Prostate gland (tissue), 2 donors: ENCODE data around the gene CELF3. TPM values are rescaled to one million over a fixed set of nuclear protein-coding genes. Genes with fewer than 3 reads are reported as not detected.
A peak's percentile ranks its signal among the peaks of the same experiment; 100 is the strongest.

Experiments used
- DNase-seq: peaks from one replicate; pipeline ENCODE4 v3.0.0-alpha.2; 2019; ENCODE audit warnings: low spot score
- H3K27ac ChIP-seq, 2 donors: fragments of 200-600 bp; sonication (generic); 2 replicates each; pipeline ENCODE4 v1.5.1; 2017 to 2019
- H3K27me3 ChIP-seq: fragments of 200-600 bp; sonication (generic); replicated peaks from 2 replicates; pipeline ENCODE4 v1.5.1; 2019; ENCODE audit not compliant: insufficient read depth
- H3K36me3 ChIP-seq, 2 donors: fragments of 200-600 bp; sonication (generic); 1 replicate in 1 of 2; 2 replicates in 1 of 2; pipeline versions ENCODE4 v1.5.1 to v1.8.1; 2017 to 2019
- H3K4me1 ChIP-seq: fragments of 200-600 bp; sonication (generic); replicated peaks from 2 replicates; pipeline ENCODE4 v1.5.1; 2019
- H3K4me3 ChIP-seq, 2 donors: fragments of 200-600 bp; sonication (generic); 2 replicates each; pipeline ENCODE4 v1.5.1; 2017 to 2019
- H3K9me3 ChIP-seq: fragments of 200-600 bp; sonication (generic); 2 replicates; pipeline ENCODE4 v1.5.1; 2017
- POLR2A ChIP-seq: fragments of 450-650 bp; IDR thresholded peaks from one replicate; pipeline ENCODE4 v1.6.1; 2016; ENCODE audit warnings: antibody characterized with exemption, mild to moderate bottlenecking
- POLR2AphosphoS5 ChIP-seq: sonication (generic); formaldehyde crosslinking; IDR thresholded peaks from one replicate; pipeline ENCODE4 v1.6.1; 2017; ENCODE audit warnings: antibody characterized with exemption
- WGBS: methylation state at CpG from one replicate; pipeline ENCODE4 v1.1.5; 2018; 5-methylcytosine and 5-hydroxymethylcytosine counted together
- intact Hi-C: fragments of 100-400 bp; cut with DNase I; formaldehyde crosslinking; loops from one replicate; pipeline ENCODE4 v1.14.2; 2022
- total RNA-seq, 2 donors: library from RNA; depleted of rRNA; stranded (reverse); fragments of >200 nt; gene quantifications; one replicate each; pipeline ENCODE4 v1.1.0, GENCODE V29; 2016
- TF ChIP-seq, protein P1 (sequence below), 4 experiments: fragments of 200-600 bp in 2 of 4; fragments of 450-650 bp in 2 of 4; sonication (generic) in 2 of 4; IDR thresholded peaks; 1 replicate in 3 of 4; 2 replicates in 1 of 4; pipeline ENCODE4 v1.5.1; 2016 to 2019; ENCODE audit warnings: antibody characterized with exemption in 4 of 4, mild to moderate bottlenecking in 2 of 4, moderate library complexity in 2 of 4

The CELF3 gene
- total RNA-seq, 2 donors from 2014 or later = 0.34 TPM; not detected in 1

DNA sequence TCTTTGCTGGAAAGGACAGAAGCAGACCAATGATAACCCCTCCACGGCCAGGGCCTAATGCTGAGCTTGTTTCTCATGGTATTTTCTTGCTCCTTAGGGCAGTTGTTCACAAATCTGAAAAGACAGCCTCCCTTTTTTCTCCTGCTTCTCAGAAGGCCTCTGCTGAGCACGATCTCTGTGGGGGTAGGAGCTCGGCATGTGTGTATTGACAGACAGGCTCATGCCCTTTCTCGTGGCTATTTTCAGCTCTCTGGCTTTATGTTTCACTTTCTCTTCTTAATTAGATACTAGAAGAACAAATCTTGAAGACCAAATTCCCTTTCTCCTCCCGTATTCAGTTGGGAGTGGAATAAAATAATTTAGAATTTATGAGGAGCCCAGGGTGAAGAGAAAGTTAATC, 4.0 kb upstream of the CELF3 start:
- peak overlapping the region; percentile 19 to 33 for H3K4me3 ChIP-seq
- intact Hi-C loops = loop anchor here (5.0 kb wide), 2 partner anchors 113 to 178 kb away; partner anchors contain the start of gene TUFT1
- DNase-seq = no peak
- H3K27me3 ChIP-seq = no peaks in the 10 kb centered on the region
- TF ChIP-seq, protein P1, sequence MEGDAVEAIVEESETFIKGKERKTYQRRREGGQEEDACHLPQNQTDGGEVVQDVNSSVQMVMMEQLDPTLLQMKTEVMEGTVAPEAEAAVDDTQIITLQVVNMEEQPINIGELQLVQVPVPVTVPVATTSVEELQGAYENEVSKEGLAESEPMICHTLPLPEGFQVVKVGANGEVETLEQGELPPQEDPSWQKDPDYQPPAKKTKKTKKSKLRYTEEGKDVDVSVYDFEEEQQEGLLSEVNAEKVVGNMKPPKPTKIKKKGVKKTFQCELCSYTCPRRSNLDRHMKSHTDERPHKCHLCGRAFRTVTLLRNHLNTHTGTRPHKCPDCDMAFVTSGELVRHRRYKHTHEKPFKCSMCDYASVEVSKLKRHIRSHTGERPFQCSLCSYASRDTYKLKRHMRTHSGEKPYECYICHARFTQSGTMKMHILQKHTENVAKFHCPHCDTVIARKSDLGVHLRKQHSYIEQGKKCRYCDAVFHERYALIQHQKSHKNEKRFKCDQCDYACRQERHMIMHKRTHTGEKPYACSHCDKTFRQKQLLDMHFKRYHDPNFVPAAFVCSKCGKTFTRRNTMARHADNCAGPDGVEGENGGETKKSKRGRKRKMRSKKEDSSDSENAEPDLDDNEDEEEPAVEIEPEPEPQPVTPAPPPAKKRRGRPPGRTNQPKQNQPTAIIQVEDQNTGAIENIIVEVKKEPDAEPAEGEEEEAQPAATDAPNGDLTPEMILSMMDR (IDR thresholded peaks at IDR 0.05) = no peak
- TF ChIP-seq POLR2AphosphoS5 (no peak), POLR2A (no peak)
- H3K36me3 ChIP-seq = no peaks in the 10 kb centered on the region
- H3K9me3 ChIP-seq = no peaks in the 10 kb centered on the region
- whole genome bisulfite sequencing = 36% methylated on average over 5 of the region's 5 CpGs
- peak overlapping the region; percentile 53 to 65 for H3K27ac ChIP-seq
- H3K4me1 ChIP-seq = no peaks in the 10 kb centered on the region

DNA sequence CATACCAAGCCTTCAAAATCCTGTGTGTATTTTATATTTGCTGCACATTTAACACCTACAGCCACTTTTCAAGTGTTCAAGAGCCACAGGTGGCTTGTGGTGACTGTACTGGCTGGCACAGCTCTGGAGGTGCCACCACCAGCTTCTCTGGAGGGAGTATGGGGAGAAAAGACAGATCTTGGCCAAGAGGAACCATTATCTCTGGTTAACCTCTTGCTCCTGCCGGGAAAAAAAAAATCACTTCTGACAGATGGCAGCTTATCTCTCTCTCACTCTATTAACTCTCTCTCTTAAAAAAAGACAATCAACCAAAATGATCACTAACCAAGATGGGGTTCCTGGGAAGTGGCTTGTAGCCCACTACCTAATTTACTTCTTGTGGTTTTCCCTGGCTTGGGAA, 3.5 kb upstream of the CELF3 start:
- no peaks in the 10 kb centered on the region for H3K9me3 ChIP-seq
- no peak overlapping the region for H3K4me3 ChIP-seq
- H3K36me3 ChIP-seq = no peaks in the 10 kb centered on the region
- intact Hi-C loops = loop anchor here (5.0 kb wide), 2 partner anchors 113 to 178 kb away; partner anchors contain the start of gene TUFT1
- no peaks in the 10 kb centered on the region for H3K4me1 ChIP-seq
- no peak for DNase-seq
- WGBS = 34% methylated on average over 1 of the region's 1 CpG
- no peaks in the 10 kb centered on the region for H3K27me3 ChIP-seq
- TF ChIP-seq, protein P1 (IDR thresholded peaks at IDR 0.05) = no peak
- TF ChIP-seq POLR2AphosphoS5 = no peak
- no peak for TF ChIP-seq POLR2A
- H3K27ac ChIP-seq = peak overlapping the region; percentile 53 to 65

DNA sequence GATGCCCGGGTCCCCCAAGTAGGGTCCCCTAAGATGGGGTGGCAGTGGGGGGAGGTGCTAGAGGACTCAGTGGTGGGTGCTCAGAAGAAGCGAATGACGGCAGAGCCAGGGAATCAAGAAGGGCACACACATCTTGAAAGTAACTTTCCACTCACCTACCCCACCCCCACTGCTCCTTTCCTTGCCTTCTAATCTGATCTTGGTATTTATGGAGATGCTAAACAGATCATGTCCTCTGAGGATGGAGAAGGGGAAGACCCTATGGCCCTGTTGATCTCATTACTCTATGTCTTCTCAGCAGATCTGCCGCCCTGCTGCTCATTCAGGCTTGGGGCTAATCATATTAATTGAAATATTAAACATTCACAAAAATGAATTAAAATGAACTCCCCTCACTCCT, 2.1 kb upstream of the CELF3 start:
- Histone ChIP-seq H3K36me3 (no peaks in the 10 kb centered on the region), H3K27ac (no peak overlapping the region), H3K4me1 (no peaks in the 10 kb centered on the region), H3K27me3 (no peaks in the 10 kb centered on the region), H3K9me3 (no peaks in the 10 kb centered on the region), H3K4me3 (no peak overlapping the region)
- 80% methylated on average over 4 of the region's 4 CpGs for WGBS
- DNase-seq = no peak
- intact Hi-C loops = no loop called here
- TF ChIP-seq, protein P1 (IDR thresholded peaks at IDR 0.05) = no peak
- TF ChIP-seq POLR2AphosphoS5 = no peak
- TF ChIP-seq POLR2A = no peak

DNA sequence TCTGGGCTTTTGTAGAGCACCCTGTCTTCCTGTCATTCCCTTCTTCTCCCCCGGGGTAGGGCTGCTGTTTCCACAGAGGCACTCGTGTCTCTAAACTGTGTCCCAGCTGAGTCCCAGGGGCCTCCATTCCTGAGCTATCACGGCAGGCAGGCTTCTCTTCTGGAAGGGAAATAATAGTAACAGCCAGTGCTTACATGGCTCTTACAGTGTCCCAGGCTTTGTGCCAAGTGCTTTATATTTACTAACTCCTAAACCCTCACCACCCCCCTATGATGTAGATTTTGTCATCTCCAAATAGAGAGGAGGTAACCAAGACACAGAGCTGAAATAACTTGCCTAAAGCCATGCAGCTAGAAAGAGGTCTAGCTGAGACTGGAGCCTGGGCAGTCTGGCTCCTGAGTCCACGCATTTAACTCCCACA, 1.4 kb upstream of the CELF3 start:
- 25% methylated on average over 4 of the region's 4 CpGs for WGBS
- TF ChIP-seq POLR2A (no peak), POLR2AphosphoS5 (no peak)
- TF ChIP-seq, protein P1 (IDR thresholded peaks at IDR 0.05) = no peak
- no peak overlapping the region for H3K4me3 ChIP-seq
- no peak overlapping the region for H3K27ac ChIP-seq
- H3K27me3 ChIP-seq = no peaks in the 10 kb centered on the region
- H3K4me1 ChIP-seq = no peaks in the 10 kb centered on the region
- DNase-seq = no peak
- intact Hi-C loops = no loop called here
- H3K9me3 ChIP-seq = no peaks in the 10 kb centered on the region
- no peaks in the 10 kb centered on the region for H3K36me3 ChIP-seq

DNA sequence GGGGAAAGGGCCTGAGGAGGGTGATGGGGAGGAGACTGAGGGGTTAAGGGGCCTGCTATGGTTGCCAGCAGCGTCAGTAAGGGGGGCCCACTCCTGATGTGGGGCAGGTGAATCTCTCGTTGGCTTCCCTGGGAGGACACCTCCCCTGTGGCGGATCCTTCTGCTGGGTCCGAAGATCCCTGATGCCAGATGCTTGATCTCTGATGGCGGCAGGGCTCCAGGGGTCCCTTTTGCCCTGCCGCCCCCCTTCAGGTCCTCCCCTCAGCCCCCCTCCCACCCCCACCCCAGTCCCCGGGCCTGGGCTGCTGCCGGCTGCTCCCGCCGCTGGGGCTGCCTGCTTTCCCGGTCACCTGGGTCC, 219 bp downstream of the CELF3 start:
- H3K4me3 ChIP-seq = no peak overlapping the region
- no peaks in the 10 kb centered on the region for H3K9me3 ChIP-seq
- 0% methylated on average over 3 of the region's 11 CpGs for WGBS
- TF ChIP-seq, protein P1 (IDR thresholded peaks at IDR 0.05) = no peak
- intact Hi-C loops = no loop called here
- H3K4me1 ChIP-seq = no peaks in the 10 kb centered on the region
- no peaks in the 10 kb centered on the region for H3K36me3 ChIP-seq
- H3K27ac ChIP-seq = no peak overlapping the region
- no peaks in the 10 kb centered on the region for H3K27me3 ChIP-seq
- no peak for DNase-seq
